Testis (tissue), 2 donors: ENCODE results near the gene PDE10A.

Source experiments
- POLR2A ChIP-seq: fragments of 450-650 bp; IDR thresholded peaks from one replicate; pipeline ENCODE4 v1.6.1; 2017; ENCODE audit warnings: antibody characterized with exemption, mild to moderate bottlenecking, moderate library complexity
- TF ChIP-seq, protein P1 (sequence below), 3 experiments: fragments of 450-650 bp in 2 of 3; fragments of 200-600 bp in 1 of 3; sonication (generic) in 1 of 3; IDR thresholded peaks; one replicate each; pipeline ENCODE4 v1.5.1; 2016 to 2019; ENCODE audit warnings: antibody characterized with exemption in 3 of 3, mild to moderate bottlenecking in 2 of 3, moderate library complexity in 1 of 3

GRCh38 chr6:165689699-165690098 is 26.7 kb upstream of the PDE10A start:
- TF ChIP-seq POLR2A: no peak
- TF ChIP-seq, protein P1, sequence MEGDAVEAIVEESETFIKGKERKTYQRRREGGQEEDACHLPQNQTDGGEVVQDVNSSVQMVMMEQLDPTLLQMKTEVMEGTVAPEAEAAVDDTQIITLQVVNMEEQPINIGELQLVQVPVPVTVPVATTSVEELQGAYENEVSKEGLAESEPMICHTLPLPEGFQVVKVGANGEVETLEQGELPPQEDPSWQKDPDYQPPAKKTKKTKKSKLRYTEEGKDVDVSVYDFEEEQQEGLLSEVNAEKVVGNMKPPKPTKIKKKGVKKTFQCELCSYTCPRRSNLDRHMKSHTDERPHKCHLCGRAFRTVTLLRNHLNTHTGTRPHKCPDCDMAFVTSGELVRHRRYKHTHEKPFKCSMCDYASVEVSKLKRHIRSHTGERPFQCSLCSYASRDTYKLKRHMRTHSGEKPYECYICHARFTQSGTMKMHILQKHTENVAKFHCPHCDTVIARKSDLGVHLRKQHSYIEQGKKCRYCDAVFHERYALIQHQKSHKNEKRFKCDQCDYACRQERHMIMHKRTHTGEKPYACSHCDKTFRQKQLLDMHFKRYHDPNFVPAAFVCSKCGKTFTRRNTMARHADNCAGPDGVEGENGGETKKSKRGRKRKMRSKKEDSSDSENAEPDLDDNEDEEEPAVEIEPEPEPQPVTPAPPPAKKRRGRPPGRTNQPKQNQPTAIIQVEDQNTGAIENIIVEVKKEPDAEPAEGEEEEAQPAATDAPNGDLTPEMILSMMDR (IDR thresholded peaks at IDR 0.05): no peak
